Fibroblast of upper back skin (primary cell): ENCODE measurements around the gene MTA1.

ENCODE experiments used
- DNase-seq: peaks from one replicate; pipeline ENCODE4 v3.0.0-alpha.2; 2013

Gene MTA1

DNA sequence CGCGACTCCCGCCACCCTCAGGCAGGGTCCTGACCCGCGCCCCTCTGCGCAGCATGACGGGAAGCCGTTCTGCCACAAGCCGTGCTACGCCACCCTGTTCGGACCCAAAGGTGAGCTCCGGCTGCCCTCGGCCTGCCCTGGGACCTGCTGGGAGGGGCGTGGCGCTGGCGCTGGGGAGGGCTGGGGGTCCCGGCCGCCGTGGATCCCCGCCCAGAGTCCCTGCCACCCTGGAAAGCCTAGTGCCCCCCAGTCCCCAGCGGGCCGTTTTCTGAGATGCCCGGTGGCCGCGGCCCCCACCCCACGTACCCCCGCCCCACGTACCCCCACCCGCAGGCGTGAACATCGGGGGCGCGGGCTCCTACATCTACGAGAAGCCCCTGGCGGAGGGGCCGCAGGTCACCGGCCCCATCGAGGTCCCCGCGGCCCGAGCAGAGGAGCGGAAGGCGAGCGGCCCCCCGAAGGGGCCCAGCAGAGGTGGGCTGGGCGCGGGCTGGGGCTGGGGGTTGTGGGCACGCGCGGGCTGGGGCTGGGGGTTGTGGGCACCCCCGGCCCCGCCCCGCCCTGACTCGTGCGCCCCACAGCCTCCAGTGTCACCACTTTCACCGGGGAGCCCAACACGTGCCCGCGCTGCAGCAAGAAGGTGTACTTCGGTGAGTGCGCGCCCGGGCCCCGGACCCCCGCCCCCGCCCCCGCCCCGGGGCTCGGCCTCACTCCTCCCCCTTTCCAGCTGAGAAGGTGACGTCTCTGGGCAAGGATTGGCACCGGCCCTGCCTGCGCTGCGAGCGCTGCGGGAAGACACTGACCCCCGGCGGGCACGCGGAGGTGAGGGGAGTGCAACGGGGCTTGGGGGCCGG lies 59.0 kb downstream of the MTA1 start:
- no peak for DNase-seq

DNA sequence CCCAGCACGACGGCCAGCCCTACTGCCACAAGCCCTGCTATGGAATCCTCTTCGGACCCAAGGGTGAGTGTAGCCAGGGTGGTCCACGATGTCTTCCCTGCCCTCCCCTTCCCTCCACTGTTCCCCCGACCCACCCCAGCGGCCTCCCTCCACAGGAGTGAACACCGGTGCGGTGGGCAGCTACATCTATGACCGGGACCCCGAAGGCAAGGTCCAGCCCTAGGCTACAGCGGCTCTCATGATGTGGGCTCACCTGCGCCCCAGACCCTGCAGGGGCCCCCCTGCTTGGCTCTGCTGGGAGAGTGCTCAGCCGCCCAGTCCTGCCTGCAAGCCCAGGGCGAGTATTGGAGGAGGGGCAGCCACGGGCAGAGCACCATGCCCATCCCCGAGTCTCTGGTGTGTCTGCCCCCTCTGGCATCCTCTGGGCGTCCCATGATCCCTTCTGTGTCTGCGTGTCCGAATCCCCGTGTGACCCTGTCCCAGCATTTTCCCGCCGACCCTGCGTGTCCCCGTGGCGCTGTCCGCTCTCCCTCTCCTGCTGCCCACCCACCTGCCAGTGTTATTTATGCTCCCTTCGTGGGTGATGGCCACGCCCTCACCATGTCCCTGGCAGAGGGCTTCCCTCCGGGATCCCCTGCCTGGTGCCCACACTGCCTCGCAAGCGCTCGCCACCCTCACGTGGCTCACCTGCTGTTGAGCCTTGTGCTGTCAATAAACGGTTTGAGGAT lies 60.0 kb downstream of the MTA1 start:
- no peak for DNase-seq

DNA sequence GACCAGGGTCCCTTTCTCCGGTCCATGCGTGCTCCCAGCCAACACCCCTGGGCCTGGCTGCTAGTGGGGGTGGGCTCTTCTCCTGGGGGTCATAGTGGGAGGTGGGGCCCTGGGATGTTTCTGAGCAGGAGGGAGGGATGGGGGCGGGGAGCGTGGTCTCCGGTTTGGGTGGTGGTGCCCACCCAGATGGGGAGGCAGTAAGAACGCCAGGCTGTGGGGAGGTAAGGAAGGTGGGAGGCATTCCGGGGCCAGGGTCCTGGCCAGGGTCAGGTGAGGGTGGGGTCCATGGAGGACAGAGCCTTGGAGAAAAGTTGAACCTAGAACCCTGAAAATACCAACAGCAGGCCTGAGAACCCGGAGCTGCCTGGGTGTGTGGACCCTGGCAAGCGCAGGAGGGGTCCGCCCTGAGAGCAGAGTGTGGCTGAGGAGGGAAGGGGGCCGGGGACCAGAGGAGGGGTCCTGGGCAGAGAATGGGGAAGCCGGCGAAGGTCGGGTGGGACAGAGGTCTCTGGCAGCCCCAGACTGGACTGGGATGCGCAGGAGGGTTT lies 60.6 kb downstream of the MTA1 start:
- DNase-seq: no peak

DNA sequence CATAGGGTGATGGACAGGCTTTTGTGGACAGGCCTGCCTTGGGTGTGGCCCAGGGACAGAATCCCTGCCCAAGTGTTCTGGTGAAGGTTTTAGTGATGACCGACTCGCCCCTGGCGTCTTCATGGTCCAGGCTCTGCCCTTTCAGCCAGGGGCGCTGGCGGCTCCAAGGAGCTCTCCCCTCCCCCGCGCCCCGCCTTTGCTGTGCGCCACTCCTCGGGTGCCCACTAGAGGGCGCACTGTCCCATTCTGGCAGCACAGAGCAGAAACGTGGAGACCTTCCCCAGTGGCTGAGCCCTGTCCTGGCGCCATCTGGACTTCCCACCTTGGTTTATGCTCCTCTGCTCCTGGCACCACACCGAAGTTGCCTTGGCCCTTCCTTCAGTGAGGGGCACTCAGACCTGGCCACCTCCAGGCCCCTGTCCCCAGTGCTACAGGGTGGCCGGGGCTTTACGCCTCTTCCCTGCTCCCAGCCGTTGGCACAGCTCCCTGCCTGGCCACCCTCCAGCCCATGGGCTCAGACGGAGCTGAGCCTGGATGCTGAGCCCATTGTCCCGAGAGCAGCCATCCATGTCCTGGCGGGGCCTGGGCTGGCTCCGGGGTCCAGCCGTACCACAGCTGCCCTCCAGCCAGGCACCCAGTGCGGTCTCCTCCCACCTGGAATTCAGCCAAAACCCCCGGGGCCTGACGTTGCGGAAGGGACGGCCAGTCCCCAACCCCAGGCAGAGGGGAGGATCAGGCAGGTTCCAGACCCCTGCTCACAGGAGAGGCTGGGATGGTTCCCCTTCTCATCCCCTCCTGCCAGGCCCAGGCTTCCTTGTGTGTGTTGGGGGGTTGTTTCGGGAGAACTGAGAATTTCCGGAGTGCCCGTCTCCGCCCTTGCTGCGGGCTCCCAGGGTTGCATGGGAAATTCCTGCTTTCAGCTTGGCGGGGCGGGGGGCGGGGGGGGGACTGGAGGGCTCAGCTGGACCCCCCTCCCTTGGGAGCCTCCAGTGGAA lies 61.5 kb downstream of the MTA1 start:
- peak; percentile 81 for DNase-seq

DNA sequence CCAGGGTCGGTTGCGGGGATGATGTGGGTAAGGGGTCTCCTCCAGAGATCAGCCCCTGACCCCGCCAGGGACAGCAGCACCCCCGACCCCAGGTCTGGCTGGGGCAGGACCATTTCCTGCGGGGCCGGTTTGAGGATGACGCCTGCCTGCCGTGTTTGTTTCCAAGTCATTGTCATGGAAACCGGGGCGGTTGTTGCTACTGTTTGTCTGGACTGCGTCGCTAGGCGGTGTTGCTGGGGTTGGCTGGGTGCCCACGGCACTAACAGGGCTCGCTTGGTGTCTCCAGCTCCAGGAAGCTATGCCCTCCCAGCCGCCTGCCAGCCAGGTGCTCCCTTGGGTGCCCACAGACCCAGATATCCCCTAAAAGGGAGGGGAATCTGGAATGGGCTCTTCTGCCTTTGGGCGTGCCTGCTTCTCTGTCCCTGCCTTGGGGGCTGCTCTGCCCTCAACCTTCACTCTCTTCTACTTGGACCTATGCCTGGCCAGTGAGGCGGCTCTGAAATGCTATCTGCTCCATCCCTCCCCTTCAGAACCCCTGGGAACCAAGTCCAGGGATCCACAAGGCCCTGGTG lies 62.3 kb downstream of the MTA1 start:
- peak; percentile 95 for DNase-seq

DNA sequence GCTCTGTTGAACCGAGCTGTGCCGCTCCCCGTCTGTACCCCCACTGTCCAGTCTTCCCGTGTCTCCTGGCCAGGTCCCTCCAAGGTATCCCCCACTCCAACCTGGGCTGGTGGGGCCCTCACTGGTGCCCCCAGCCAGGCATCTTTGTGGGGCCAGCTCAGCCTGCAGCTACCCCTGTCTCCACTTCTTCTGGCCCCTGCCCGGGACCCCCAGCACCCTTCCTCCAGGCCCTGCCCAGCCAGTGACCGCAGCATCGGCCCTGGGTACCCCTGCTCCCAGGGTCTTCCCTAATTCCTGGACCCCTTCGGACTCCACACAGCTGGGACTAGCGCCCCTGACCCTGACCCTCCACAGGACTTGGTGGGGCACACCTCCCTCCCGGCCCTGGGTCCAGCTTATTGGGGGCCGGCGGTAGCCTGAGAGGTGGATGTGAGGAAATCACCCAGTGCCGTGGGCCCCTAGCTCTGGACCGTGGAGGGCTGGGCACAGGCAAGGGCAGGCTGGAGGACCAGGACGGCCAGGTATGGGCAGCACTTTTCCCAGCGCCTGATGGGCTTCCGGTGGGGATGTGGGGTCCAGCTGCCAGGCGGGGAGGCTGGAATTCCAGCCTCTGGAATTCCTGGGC lies 63.0 kb downstream of the MTA1 start:
- DNase-seq: no peak

DNA sequence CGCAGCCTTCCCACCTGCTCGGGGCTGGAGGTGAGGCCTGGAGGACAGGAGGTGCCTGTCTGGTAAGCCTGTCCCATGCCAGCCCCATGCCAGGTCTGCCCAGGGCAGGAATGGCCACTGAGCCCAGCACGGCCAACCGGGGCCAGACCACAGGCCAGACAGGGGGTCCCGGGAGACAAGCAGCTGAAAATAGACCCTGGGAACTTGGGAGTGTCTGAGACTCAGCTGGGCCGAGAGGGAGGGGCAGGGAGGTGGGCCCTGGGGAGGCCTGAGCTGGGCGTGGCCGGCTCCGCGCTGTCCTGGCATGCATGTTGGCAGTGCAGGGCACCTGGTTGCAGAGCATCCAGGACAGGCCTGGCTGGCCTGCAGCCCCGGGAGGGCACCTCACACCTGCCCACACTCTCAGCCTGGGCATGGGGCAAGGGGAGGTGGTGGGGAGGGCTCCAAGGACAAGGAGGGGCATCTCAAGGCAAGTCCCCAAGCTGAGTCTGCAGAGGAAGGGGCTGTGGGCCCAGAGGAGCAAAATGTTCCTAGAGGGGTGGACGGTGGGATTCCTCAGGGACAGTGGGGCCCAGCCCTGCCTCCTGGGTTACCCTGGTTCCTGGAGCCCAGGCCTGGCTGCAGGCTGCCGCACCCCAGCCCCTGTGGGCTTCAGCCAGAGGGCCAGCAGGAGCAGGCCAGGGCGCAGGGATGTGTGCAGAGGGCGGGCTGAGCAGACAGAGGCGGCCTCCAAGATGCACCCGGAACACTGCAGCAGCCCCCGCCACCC lies 63.9 kb downstream of the MTA1 start:
- DNase-seq: no peak

DNA sequence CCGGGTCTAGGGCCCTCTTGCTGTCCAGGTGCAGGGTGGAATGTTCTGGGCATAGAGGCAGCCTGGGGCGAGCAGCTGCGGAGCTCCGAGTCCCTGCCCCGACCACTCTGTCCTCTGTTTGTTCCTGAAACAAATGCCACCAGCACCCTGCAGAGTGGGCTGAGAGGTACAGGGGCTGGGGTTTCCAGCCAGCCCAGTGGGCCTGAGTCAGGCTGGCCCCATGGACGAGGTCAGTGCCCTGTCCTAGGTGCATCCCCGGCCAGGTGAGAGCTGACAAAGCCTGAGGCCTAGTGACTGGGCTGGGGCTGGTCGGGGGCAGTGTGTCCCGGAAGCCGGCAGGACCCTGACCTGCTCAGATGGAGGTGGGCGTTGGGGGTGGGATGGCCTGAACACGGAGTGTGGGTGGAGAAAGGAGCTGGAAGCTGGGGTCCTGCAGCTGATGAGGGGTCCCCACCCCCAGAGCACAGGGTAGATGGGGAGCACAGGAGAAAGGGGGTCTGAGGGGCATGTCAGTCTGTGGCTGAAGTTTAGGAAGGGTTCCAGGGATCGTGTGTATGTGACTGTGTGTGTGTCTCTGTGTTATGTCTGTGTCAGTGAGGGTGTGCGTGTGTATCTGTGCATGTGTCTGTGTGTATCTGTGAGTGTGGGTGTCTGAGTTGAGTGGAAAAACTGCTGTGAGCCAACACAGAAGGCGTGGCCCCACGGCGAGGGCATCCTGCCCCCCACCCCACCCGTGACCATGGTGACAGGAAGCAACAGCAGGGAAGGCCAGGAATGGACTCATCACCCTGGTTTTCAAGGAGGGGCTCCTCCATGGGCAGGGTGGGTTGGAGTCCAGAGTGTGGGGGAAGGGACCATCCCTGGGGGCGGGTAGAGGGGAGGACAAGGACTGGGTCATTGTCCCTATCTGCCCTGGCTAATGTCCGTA lies 64.7 kb downstream of the MTA1 start:
- DNase-seq: no peak

DNA sequence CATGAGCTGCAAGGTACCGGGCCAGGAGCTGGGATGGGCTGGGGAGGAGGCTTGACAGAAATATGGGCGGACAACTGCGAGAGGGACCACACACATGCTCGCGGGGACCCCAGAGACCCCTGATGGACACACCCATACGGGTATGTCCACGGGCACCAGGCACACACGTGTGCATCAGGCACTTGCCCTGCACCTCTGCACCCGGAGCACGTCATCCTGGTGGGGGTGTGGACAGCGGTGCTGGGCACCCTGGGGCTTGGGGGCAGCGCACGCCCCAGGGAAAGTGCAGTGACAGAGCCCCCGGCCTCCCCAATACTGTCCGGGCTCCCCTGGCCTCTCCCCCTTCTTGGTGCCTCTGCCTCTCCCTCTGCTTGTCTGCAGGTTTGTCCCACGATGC lies 65.4 kb downstream of the MTA1 start:
- no peak for DNase-seq

DNA sequence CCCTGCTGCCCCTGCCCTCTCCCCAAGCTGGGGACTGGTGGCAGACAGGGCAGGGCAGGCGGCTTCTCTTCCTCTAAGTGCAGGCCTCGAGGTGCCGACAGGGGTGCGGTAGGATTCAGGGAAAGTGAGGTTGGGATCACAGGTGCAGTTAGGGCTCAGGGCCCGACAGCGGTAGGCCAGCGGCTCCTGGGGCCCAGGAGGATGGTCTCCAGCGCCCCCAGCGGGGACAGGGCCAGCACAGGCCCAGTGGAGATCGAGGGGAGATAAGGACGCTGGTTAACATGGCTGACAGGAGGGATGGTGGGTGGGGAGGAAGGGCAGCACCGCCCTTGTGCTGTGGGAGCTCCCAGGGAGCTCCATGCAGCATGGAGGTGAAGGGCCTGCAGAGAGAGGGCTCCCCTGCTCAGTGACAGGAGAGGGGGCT lies 66.1 kb downstream of the MTA1 start:
- DNase-seq: no peak

DNA sequence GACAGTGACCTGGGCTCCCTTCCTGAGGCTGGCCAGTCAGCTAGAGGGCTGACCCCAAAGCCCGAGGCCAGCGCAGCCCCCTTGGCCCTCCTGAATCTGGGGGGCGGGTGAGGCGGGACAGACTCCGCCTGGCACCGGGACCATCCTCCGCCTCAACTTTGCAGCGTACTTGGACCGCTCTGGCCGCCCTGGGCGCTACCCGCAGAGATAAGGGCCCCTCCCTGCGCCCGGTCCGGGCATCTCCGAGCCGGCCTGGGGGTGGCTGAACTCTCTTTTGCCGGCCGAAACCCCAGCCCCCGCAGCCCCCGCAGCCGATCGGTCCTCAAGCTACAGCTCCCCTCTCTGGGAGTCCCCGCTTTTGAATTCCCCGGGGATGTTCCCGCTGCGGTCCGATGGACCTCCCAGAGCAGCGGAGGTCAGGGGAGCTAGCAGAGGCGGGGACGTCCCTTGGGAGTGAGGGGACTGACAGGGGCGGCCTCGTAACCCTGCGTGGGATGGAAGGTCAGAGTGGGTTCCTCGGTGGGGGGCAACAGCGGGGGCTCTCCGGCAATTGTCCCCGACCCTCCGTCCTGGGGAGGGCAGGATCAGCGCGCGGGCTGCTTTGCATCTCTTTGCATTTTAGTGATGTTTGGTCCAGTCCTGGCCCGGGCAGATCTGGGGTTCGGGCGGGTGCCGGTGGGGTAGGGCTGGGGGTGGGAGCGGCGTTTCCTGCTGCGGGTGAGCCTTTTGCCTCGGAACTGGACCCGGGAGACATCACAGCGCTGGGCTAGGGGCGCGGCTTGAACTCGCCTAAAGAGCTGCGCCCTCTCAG lies 66.7 kb downstream of the MTA1 start, which contains the start of gene CRIP1:
Gene CRIP1 (plus strand): TSS at position 724 of the 811 bp plus-strand sequence. CDS start 374 bp downstream, outside the sequence.
- DNase-seq: no peak

DNA sequence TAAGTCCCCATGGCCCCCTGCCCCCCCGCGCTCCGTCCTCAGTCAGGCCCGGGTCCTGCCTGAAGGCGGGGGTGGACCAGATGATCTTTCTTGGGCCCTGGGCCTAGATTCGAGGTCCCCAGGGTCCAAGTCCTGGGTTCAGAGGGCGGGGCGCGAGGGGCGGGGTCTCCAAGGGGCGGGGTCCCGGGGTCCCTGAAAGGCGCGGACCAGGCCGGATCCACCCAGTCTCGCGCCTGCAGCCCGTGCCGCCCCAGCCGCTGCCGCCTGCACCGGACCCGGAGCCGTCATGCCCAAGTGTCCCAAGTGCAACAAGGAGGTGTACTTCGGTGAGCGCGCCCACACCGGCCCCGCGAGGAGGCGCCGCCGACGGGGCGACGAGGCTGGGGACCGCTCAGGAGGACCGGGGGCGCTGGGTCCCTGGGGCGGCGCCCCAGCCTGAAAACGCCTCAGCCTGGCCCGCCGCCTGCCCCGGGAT lies 67.4 kb downstream of the MTA1 start:
- DNase-seq: no peak

DNA sequence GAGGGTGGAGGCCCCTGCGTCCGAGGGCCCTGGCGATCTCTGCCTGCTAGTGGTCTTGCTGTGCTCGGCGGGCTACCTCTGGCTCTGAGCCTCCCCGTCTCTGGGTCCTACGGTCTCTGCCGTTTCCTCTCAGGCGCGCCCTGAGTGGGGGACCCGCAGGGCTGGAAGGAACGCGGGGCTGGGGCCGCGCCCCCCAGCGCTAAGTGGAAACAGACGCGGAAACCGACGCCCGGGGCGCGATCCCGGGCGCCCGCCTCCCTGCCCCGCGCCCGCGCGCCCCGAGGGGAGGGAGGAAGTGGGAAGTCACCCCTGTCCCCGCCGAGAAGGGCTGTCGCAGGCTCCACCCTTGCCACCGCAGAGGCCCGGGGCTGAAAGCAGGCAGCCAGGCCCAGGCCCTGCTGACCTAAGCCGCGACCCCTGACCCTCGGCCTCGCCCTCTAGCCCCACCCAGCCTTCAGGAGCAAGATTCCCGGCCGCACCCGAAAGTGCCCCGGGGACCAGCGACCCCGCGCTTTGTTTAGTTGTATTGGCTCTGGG lies 67.9 kb downstream of the MTA1 start:
- no peak for DNase-seq

DNA sequence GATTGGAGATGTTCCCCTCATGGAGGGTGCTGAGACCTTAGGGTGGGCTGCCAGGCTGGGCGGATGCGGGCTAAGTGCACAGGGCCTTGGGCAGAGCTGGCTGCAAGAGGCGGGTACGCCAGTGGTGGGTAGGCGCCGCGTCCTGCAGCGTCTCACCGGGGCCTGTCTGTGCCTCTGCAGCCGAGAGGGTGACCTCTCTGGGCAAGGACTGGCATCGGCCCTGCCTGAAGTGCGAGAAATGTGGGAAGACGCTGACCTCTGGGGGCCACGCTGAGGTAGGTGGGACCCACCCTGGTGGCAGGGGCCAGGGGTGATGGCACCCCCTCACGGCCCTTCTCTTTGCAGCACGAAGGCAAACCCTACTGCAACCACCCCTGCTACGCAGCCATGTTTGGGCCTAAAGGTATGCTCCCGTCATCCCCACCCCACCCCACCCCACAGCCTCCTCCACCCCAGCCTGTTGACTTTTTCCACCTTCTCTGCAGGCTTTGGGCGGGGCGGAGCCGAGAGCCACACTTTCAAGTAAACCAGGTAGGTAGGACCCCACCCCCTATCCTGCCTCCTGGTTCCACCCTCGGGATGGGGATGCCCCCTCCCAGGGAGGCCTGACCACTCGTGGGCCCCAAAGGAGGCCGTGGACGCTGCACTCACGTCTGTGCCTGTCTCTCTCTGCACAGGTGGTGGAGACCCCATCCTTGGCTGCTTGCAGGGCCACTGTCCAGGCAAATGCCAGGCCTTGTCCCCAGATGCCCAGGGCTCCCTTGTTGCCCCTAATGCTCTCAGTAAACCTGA lies 68.6 kb downstream of the MTA1 start:
- no peak for DNase-seq

DNA sequence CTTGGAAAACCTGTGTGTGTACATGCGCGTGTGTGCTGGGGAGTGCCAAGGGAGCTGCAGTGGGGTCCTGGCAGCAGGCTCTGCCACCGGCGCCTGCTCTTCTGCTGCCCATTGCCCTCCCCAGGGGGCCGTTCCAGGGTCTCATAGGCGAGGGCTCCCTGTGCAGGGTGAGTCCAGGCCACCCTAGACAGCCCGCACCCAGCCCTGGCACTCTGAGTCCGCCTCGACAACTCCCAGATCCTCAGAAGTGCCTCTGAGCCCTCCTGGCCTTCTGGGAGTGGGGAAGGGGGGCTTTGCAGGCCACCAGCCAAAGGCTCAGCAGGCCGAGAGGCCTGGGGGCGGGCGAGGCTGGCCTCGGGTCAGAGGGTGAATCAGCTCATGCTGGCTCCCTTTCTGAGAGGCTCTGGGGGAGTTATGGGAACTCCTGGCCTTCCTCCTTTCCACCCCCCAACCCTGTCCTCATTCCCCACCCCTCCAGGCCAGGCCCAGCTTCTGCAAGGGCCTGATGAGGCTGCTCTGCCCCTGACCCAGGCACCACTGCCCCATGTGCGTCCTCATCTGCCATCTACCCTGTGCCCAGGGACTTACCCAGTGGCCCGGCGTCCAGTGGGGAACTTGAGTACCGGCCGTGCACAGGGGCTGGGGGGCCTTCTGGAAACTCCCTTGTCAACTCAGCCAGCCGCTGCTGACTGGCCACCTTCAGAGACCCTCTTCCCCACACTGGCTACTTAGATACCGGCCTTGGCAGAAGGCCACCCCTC lies 69.3 kb downstream of the MTA1 start:
- DNase-seq: no peak

DNA sequence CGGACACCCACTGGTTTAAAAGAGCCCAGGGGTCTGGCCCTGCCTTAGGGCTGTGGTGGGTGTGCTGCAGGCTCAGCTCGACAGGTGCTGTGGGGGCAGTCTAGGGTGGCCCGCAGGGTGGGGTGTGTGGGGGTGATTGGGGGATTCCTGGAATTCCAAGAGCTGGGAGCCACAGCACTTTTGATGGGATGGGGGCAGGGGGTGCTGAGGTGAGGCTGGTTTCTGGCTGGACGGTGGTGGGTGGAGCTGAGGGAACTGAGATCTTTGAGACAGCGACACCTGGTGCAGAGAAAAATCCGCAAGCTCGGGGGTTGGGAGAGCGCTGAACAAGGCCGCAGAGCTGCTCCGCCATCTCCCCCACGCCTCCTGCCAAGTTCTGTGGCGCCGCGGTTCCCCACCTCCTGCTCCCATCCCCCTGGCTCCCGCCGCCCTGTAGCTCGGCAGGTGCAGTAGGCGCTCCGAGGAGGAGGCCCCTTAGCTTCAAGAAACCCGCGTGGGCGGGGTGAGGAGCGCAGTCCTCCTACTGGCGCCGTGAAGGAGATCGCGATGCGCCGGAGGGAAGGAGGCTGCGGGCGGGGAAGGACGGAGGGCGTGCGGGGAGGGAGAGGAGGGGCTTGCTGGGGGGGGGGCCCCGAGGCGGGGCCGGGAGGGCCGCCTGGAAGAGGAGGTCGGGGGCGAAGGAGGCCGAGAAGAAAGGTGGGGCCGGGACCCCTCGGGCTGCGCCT lies 70.1 kb downstream of the MTA1 start:
- peak; percentile 77 for DNase-seq
